HCT116 (cell line): ENCODE data around the gene ZBTB20. TPM values are rescaled to one million over a fixed set of nuclear protein-coding genes. Genes with fewer than 3 reads are reported as not detected.

Source experiments
- ATAC-seq: fragments of 200-7000 bp; cut with Tn5 transposase; 2 replicates; pipeline ENCODE4 v1.9.1; 2020; ENCODE audit warnings: mild to moderate bottlenecking, moderate library complexity
- BruUV-seq: library from RNA; stranded (reverse); fragments of 400-500 nt; replicated peaks from 2 replicates; lab custom pipeline; 2021; lab: Mats Ljungman, UMichigan
- CTCF ChIA-PET: fragments of 300-600 bp; sonication (Branson Sonifier 250); formaldehyde crosslinking; loops from one replicate; lab custom pipeline; 2021; ENCODE audit warnings: antibody characterized with exemption; lab: Charles Lee
- POLR2A ChIA-PET: fragments of 300-600, 350-600 bp; sonication (Branson Sonifier 250); formaldehyde crosslinking; loops from one replicate; lab custom pipeline; 2021; ENCODE audit warnings: antibody characterized with exemption; lab: Charles Lee
- RAD21 ChIA-PET, 2 experiments: fragments of 300-600 bp; sonication (Branson Sonifier 250); formaldehyde crosslinking; loops; one replicate each; lab custom pipeline; 2023; ENCODE audit warnings: low total read pairs in 2 of 2; ENCODE audit not compliant: uncharacterized antibody in 2 of 2, unreplicated experiment in 2 of 2, low non-redundant PET in 1 of 2; lab: Charles Lee
- DNase-seq: peaks from one replicate; pipeline ENCODE4 v3.0.0-alpha.2; 2010; ENCODE audit warnings: low read depth, low spot score
- H2AFZ ChIP-seq: fragments of 200-600 bp; shearing (Covaris generic), sonication (generic); 2 replicates; pipeline ENCODE4 v1.6.1; 2017; ENCODE audit warnings: low read depth, mixed run types, mixed read lengths, antibody characterized with exemption, low read length; ENCODE audit not compliant: poor library complexity, severe bottlenecking
- H3K27ac ChIP-seq: 2 replicates; pipeline ENCODE4 v1.5.1; 2012; ENCODE audit warnings: low read depth, low read length
- H3K27me3 ChIP-seq: fragments of 200-600 bp; sonication (generic); 2 replicates; pipeline ENCODE4 v1.6.1; 2016; ENCODE audit warnings: mixed run types, low read length, mixed read lengths; ENCODE audit not compliant: insufficient read depth
- H3K36me3 ChIP-seq, 2 experiments: fragments of 200-500 bp in 1 of 2; fragments of 200-600 bp in 1 of 2; sonication (Bioruptor generic) in 1 of 2; sonication (generic) in 1 of 2; 2 replicates each; pipeline versions ENCODE4 v1.5.1 to v1.6.1; 2014 to 2016; ENCODE audit warnings: low read length in 2 of 2, inconsistent platforms in 1 of 2, mixed read lengths in 1 of 2, mixed run types in 1 of 2; ENCODE audit not compliant: insufficient read depth in 2 of 2, control insufficient read depth in 1 of 2
- H3K4me1 ChIP-seq, 2 experiments: fragments of 200-600 bp in 1 of 2; sonication (generic) in 1 of 2; 2 replicates each; pipeline versions ENCODE4 v1.5.1 to v1.6.1; 2012 to 2017; ENCODE audit warnings: low read length in 2 of 2, inconsistent platforms in 1 of 2, mild to moderate bottlenecking in 1 of 2, mixed read lengths in 1 of 2, mixed run types in 1 of 2, moderate library complexity in 1 of 2; ENCODE audit not compliant: insufficient read depth in 2 of 2, control insufficient read depth in 1 of 2
- H3K4me2 ChIP-seq: fragments of 200-600 bp; sonication (generic); 2 replicates; pipeline ENCODE4 v1.6.1; 2017; ENCODE audit warnings: mixed run types, low read length, mixed read lengths
- H3K4me3 ChIP-seq, 2 experiments: fragments of 200-600 bp in 1 of 2; sonication (generic) in 1 of 2; replicated peaks in 1 of 2; 2 replicates each; pipeline ENCODE4 v1.5.1; 2011 to 2016; ENCODE audit warnings: low read length in 2 of 2, control low read depth in 1 of 2, low read depth in 1 of 2, mild to moderate bottlenecking in 1 of 2, mixed read lengths in 1 of 2, mixed run types in 1 of 2
- H3K79me2 ChIP-seq: fragments of 200-600 bp; sonication (generic); 2 replicates; pipeline ENCODE4 v1.6.1; 2017; ENCODE audit warnings: mild to moderate bottlenecking, mixed run types, low read length, moderate library complexity, mixed read lengths; ENCODE audit not compliant: insufficient read depth
- H3K9ac ChIP-seq: fragments of 200-600 bp; sonication (generic); 2 replicates; pipeline ENCODE4 v1.6.1; 2016; ENCODE audit warnings: low read length, mixed read lengths
- H3K9me2 ChIP-seq: fragments of 200-600 bp; sonication (generic), shearing (Covaris generic); 2 replicates; pipeline ENCODE4 v1.6.1; 2017; ENCODE audit warnings: mixed run types, mild to moderate bottlenecking, moderate library complexity; ENCODE audit not compliant: insufficient read depth
- H3K9me3 ChIP-seq, 2 experiments: fragments of 200-500 bp in 1 of 2; fragments of 200-600 bp in 1 of 2; sonication (Bioruptor generic) in 1 of 2; sonication (generic) in 1 of 2; 2 replicates each; pipeline ENCODE4 v1.6.1; 2014 to 2017; ENCODE audit warnings: low read length in 2 of 2, mixed read lengths in 2 of 2, inconsistent platforms in 1 of 2, low read depth in 1 of 2, mild to moderate bottlenecking in 1 of 2, mixed run types in 1 of 2, moderate library complexity in 1 of 2; ENCODE audit not compliant: control insufficient read depth in 1 of 2, insufficient read depth in 1 of 2
- H4K20me1 ChIP-seq: fragments of 200-600 bp; sonication (generic), shearing (Covaris generic); 2 replicates; pipeline ENCODE4 v1.6.1; 2017; ENCODE audit warnings: mixed run types, mild to moderate bottlenecking, moderate library complexity; ENCODE audit not compliant: insufficient read depth
- CBX3 ChIP-seq: IDR thresholded peaks from 2 replicates; pipeline ENCODE4 v1.6.1; 2012; ENCODE audit warnings: low read depth
- CEBPB ChIP-seq: IDR thresholded peaks from 2 replicates; pipeline ENCODE4 v1.6.1; 2012; ENCODE audit warnings: low read depth
- EGR1 ChIP-seq: IDR thresholded peaks from 2 replicates; pipeline ENCODE4 v1.6.1; 2012; ENCODE audit warnings: low read depth
- ELF1 ChIP-seq: IDR thresholded peaks from 2 replicates; pipeline ENCODE4 v1.6.1; 2012; ENCODE audit warnings: low read depth, borderline replicate concordance
- EZH2 ChIP-seq: fragments of 200-600 bp; sonication (generic); IDR thresholded peaks from 2 replicates; pipeline ENCODE4 v1.6.1; 2017; ENCODE audit warnings: antibody characterized with exemption, mixed run types
- EZH2phosphoT487 ChIP-seq: fragments of 200-600 bp; IDR thresholded peaks from 2 replicates; pipeline ENCODE4 v1.6.1; 2018; ENCODE audit warnings: antibody characterized with exemption, borderline replicate concordance
- FOSL1 ChIP-seq: IDR thresholded peaks from 2 replicates; pipeline ENCODE4 v1.6.1; 2012; ENCODE audit warnings: low read depth
- JUND ChIP-seq: IDR thresholded peaks from 2 replicates; pipeline ENCODE4 v1.6.1; 2012
- POLR2A ChIP-seq: IDR thresholded peaks from 2 replicates; pipeline ENCODE4 v1.7.0; 2011; ENCODE audit warnings: borderline replicate concordance; ENCODE audit not compliant: insufficient read depth, insufficient read length; ENCODE audit errors: extremely low read depth
- POLR2AphosphoS5 ChIP-seq: IDR thresholded peaks from 2 replicates; pipeline ENCODE4 v1.6.1; 2011; ENCODE audit warnings: mild to moderate bottlenecking, low read depth, low read length, moderate library complexity
- SIN3A ChIP-seq: IDR thresholded peaks from 2 replicates; pipeline ENCODE4 v1.6.1; 2012; ENCODE audit warnings: low read depth
- SP1 ChIP-seq: IDR thresholded peaks from 2 replicates; pipeline ENCODE4 v1.6.1; 2012; ENCODE audit warnings: low read depth
- SRF ChIP-seq: IDR thresholded peaks from 2 replicates; pipeline ENCODE4 v1.6.1; 2012; ENCODE audit warnings: low read depth
- YY1 ChIP-seq: IDR thresholded peaks from 2 replicates; pipeline ENCODE4 v1.6.1; 2011; ENCODE audit warnings: low read length, low read depth, moderate library complexity, mild to moderate bottlenecking; ENCODE audit not compliant: insufficient replicate concordance; ENCODE audit errors: extremely low read depth
- ZNF274 ChIP-seq: fragments of 200-500 bp; sonication (Bioruptor generic); IDR thresholded peaks from 2 replicates; pipeline ENCODE4 v1.6.1; 2014; ENCODE audit warnings: mild to moderate bottlenecking, low read depth, low read length, inconsistent platforms
- intact Hi-C: fragments of 100-400 bp; cut with micrococcal nuclease; formaldehyde crosslinking; loops from 2 replicates; pipeline ENCODE4 v1.10.0; 2022
- total RNA-seq: library from RNA; stranded (reverse); gene quantifications from one replicate; pipeline ENCODE4 v1.2.1, GENCODE V29; 2021; ENCODE audit not compliant: unreplicated experiment
- TF ChIP-seq, protein P1 (sequence below): IDR thresholded peaks from 2 replicates; pipeline ENCODE4 v1.6.1; 2012; ENCODE audit warnings: low read depth

ZBTB20 gene
- total RNA-seq, 1 experiment from 2014 or later = 42.1 TPM

DNA sequence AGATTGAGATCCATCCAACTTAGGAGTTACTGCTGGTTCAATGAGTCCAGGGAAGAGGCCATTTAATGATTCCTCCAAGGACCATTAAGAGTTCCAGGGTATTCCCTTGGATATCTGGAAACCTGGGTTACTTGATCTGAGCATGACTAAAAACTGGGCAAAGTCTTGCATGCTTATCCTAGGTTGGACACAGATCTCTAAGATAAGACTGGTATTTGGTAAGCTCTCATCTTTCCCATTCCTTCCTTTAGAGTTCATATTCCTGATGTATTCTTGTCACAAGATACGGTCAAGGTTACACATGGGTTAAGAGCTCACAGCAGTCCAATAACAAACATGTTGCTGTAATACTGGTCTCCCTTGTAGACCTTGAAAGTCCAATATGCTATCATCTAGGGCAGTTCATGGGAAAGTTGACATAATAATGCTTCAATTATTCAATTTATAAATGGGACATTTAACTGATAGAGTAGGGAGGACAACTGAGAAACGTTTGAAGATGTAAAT, 551.5 kb downstream of the ZBTB20 start:
- intact Hi-C loops = no loop called here
- Histone ChIP-seq H3K4me2 (no peak overlapping the region), H3K79me2 (peaks cover 100% of the 10 kb centered on the region), H3K27ac (no peak overlapping the region), H4K20me1 (no peaks in the 10 kb centered on the region), H3K9ac (no peak overlapping the region), H3K4me3 (no peak overlapping the region), H3K9me2 (no peaks in the 10 kb centered on the region), H3K4me1 (peaks cover 15 to 39% of the 10 kb centered on the region in 2 experiments; a peak in 3 of 4 replicates), H3K36me3 (peaks cover 0 to 12% of the 10 kb centered on the region in 2 experiments; a peak in 2 of 4 replicates), H3K27me3 (no peaks in the 10 kb centered on the region), H2AFZ (no peak overlapping the region), H3K9me3 (no peaks in the 10 kb centered on the region)
- POLR2A ChIA-PET = interaction anchor here (1.6 kb wide), 1 partner anchor 10 kb away, joined by 3 read pairs; no protein-coding TSS in a partner anchor
- no TSS peak for BruUV-seq
- CTCF ChIA-PET = no interaction called here
- no peak for ATAC-seq
- no peak for DNase-seq
- TF ChIP-seq EZH2 (no peak), ELF1 (no peak), JUND (no peak), SRF (no peak)
- RAD21 ChIA-PET = no interaction called here

DNA sequence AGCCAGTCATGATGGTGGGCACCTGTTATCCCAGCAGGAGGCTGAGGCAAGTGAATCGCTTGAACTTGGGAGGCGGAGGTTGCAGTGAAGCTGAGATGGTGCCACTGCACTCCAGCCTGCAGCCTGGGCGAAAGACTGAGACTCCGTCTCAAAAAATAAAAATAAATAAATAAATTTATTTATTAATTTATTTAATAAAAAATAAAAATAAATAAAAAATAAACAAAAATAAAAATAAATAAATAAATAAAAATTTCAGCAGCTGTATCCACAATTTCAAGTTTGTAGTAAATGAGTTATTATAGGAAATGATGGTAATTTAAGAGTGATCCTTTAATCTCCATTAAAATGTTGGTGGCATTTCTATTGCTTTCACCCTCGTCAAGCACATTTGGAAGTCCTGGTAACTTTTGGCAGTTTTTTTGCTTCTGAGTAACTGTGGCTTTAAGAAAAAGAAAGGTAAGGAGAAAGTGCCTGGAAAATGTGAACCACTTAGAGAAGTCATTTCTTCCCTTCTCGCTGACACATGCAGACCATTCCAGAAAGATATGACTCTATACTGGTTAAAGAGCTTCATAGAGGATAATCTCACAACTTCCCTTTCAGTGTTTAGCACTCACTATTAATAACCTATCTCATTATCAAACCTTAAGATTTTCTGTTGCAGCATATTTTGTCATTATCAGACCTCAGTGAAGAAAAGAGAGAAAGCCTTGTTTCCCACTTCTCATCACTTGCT, 556.6 kb downstream of the ZBTB20 start:
- Histone ChIP-seq H4K20me1 (no peaks in the 10 kb centered on the region), H3K4me3 (no peak overlapping the region), H3K9ac (no peak overlapping the region), H3K9me2 (no peaks in the 10 kb centered on the region), H3K79me2 (peaks cover 97% of the 10 kb centered on the region), H3K27ac (no peak overlapping the region), H3K36me3 (peaks cover 0 to 13% of the 10 kb centered on the region in 2 experiments; a peak in 1 of 4 replicates), H3K27me3 (no peaks in the 10 kb centered on the region), H2AFZ (no peak overlapping the region), H3K9me3 (no peaks in the 10 kb centered on the region), H3K4me1 (peaks cover 19 to 51% of the 10 kb centered on the region in 2 experiments), H3K4me2 (no peak overlapping the region)
- BruUV-seq = no TSS peak
- intact Hi-C loops = no loop called here
- POLR2A ChIA-PET = no interaction called here
- RAD21 ChIA-PET = no interaction called here
- CTCF ChIA-PET = no interaction called here
- no peak for ATAC-seq
- DNase-seq = no peak
- TF ChIP-seq EZH2phosphoT487 (no peak), SIN3A (no peak), SP1 (no peak), SRF (no peak), ELF1 (no peak), JUND (no peak), EZH2 (no peak), CEBPB (no peak), CBX3 (no peak), YY1 (no peak), POLR2AphosphoS5 (no peak), POLR2A (no peak), EGR1 (no peak), FOSL1 (no peak), ZNF274 (no peak)
- TF ChIP-seq, protein P1, sequence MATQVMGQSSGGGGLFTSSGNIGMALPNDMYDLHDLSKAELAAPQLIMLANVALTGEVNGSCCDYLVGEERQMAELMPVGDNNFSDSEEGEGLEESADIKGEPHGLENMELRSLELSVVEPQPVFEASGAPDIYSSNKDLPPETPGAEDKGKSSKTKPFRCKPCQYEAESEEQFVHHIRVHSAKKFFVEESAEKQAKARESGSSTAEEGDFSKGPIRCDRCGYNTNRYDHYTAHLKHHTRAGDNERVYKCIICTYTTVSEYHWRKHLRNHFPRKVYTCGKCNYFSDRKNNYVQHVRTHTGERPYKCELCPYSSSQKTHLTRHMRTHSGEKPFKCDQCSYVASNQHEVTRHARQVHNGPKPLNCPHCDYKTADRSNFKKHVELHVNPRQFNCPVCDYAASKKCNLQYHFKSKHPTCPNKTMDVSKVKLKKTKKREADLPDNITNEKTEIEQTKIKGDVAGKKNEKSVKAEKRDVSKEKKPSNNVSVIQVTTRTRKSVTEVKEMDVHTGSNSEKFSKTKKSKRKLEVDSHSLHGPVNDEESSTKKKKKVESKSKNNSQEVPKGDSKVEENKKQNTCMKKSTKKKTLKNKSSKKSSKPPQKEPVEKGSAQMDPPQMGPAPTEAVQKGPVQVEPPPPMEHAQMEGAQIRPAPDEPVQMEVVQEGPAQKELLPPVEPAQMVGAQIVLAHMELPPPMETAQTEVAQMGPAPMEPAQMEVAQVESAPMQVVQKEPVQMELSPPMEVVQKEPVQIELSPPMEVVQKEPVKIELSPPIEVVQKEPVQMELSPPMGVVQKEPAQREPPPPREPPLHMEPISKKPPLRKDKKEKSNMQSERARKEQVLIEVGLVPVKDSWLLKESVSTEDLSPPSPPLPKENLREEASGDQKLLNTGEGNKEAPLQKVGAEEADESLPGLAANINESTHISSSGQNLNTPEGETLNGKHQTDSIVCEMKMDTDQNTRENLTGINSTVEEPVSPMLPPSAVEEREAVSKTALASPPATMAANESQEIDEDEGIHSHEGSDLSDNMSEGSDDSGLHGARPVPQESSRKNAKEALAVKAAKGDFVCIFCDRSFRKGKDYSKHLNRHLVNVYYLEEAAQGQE = no peak
